GM18517 (cell line): Measurements from ENCODE around the gene MAP3K13.
"Not testable (repeated sequence)": the region's sequence is repeated elsewhere in the genome, so short reads cannot be mapped to it uniquely, and the experiment has no call there.

Source experiments
- ATAC-seq: cut with Tn5 transposase; IDR thresholded peaks from one replicate; pipeline ENCODE4 v1.9.1; 2021; ENCODE audit warnings: mild to moderate bottlenecking, moderate library complexity; ENCODE audit not compliant: unreplicated experiment

MAP3K13 gene

DNA sequence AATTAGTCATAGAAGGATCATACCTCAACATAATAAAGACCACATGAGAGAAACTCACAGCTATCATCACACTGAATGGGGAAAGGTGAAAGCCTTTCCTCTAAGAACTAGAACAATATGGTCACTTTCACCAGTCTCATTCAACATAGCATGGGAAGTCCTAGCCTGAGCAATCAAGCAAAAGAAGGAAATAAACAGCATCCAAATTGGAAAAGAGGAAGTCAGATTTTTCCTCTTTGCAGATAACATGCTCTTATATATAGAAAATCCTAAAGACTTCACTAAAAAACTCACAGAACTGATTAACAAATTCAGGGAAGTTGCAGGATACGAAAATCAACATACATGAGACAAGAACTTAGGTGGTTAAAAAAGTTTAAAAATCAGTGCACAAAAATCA is 24.7 kb downstream of the MAP3K13 start:
- no peak for ATAC-seq

DNA sequence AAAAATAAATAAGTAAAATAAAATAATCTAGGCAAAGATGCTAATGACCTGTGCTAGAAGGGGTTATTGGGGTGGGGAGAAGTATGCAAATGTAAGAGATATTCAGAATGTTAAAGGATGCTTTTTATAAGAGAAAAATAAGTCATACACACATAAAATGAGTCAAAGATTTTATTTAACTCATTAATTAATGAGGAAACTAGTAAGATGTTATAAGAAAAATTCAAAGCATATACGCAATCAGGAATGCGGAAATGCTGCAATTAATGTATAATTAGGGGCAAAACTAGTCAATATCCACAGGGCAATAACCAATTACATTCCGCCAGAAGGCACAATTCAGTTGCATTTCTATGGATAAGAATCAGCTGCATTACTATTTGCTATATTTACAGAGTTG is 30.1 kb downstream of the MAP3K13 start:
- ATAC-seq: no peak

DNA sequence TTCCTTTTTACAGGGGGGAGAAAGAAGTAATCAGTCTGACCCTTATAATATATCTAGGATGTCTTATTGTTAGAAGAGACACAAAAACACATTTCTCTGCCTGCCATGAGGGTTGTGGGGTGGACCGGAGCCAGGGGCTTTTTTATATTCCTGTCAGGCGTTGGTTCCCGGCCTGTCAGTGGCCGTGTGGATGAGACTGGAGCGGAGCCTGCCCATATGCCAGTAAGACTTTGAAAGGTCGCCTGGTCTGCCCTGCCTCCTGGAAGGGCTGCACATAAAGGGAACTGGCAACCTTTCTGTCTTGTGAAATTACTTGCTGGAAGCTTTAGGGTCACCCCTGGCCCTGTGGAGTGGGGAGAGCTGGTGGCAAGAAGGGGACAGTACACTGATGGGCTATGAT is 34.7 kb downstream of the MAP3K13 start:
- ATAC-seq: no peak

- ATAC-seq: no peak
These were observed 37.1 kb downstream of the MAP3K13 start for GRCh38 chr3:185399737-185400667.

DNA sequence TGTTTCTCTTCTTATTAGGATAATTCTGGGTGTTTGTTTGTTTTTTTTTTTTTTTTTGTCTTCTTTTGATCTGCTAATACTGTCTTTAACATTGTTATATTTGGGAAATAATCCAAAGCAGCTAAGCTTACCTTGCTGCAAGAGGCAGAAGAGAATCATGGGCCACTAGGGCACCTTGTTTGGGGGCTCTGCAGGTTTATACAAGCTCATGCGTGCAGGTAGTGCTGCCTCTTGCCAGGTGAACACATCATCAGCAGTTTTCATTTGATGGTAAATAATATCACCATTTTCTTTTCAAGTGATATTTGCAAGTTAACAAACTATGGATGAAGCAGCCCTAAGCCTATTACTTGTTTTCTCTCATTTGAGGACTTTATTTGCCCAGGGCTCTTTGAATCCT is 37.9 kb downstream of the MAP3K13 start:
- ATAC-seq: no peak

DNA sequence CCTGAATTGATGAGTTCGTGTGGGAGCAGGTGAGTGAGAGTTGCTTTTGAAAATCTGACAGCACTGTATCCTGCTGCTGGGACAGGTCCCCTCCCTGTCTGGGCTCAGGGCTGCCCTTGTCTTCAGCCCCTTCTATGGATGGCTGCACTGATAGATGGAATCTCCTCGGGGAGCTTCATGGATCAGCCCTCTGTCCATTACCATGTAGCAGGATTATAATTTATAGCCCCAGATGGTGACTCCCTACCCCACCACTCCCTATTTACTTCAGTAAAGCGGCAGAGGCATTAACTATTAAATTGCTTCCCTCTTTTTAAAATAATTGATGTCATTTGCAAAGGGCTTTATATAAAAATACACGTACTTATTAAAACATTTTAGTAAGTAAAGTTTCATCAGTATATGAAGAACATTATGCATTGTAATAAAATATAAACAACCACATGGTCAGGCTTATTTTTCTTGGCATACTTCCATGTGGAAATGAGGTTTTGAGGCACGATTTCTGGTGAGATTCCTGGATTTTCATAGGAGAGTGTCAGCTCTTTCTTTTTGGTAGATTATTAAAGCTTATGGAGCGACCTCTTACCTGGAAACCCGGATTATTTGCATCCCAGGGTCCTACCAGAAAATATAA is 38.5 kb downstream of the MAP3K13 start:
- ATAC-seq: no peak

DNA sequence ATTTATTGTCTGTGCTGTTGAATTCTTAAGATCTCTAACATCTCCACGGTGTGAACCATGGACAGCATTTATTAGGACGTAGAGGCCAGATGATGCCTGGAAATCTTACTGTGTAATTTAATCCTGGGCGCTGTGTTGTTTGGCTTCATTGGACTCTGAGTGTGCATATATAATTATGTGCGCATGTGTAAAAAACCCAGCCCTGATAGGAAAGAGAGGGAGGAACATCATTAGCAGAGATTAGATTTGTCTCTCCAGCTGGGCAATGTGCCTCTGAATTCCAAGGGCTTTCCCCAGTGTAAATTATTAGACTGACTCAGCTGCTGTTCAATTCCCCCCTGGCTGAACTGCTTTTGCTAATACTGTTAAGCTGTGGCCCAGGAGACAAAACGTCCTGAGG is 39.6 kb downstream of the MAP3K13 start:
- ATAC-seq: no peak

DNA sequence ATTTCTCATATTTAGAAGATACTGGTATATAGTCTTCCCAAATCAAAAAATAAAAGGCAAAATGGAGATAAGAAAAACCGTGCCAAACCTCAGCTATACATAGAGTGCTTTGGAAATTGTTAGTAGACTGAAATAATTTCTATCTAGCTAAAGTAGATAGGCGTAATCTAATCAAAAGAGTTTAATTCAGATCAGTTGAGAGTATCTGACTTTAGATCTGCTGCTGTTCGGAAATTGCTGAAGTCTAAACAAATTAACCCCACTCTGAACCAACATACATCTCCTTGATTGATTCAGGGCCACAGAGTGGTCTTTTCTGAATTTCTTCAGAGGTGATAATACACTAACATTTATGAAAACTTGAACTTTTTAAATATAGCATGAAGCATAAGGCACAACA is 40.1 kb downstream of the MAP3K13 start:
- no peak for ATAC-seq

- no peak for ATAC-seq
These were observed 42.3 kb downstream of the MAP3K13 start for GRCh38 chr3:185405243-185405642.

GRCh38 chr3:185405664-185406063 is 42.7 kb downstream of the MAP3K13 start:
- no peak for ATAC-seq

DNA sequence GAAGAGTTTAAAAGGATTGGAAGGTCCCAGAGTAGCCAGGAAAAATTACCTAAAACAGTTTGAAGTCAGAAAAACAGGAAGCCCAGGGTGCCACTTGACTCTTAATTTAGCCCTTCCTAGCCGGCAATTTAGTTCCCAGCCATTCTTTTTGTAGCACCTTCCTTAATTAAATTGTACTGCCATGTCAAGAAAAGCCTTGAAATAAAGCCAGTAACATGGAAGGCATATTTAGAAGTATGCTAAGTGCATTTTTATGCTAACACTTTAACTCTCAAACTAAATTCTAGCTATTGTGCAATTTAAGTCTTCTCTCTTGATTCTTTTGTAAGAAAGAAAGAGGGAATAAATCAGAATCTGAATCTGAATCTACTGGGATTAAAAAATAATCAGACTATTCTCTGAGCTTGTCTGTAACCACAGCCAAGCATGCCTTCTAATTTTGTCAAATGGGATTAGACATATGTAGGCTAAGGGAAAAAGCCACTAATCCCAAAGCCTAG is 43.2 kb downstream of the MAP3K13 start:
- ATAC-seq: no peak

GRCh38 chr3:185409957-185410356 is 47.0 kb downstream of the MAP3K13 start:
- ATAC-seq: no peak

DNA sequence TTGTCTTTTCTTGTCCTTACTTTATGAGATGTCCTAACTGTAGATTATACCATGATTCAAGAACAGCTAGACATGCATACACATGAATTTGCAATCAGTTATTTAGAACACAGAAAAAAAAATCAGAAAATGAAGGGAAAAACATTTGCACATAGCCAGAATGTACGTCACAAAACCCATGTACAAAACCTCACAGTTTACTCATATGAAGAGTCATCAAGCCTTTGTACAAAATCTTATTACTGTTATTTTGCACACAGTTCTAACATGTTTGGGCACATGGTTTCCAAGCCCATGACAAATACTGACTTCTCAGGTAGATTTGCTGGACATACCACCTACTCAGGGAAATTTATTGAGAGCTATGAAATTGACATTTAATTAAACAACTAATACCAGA is 48.2 kb downstream of the MAP3K13 start:
- no peak for ATAC-seq

GRCh38 chr3:185416513-185416912 is 53.6 kb downstream of the MAP3K13 start:
- ATAC-seq: no peak

DNA sequence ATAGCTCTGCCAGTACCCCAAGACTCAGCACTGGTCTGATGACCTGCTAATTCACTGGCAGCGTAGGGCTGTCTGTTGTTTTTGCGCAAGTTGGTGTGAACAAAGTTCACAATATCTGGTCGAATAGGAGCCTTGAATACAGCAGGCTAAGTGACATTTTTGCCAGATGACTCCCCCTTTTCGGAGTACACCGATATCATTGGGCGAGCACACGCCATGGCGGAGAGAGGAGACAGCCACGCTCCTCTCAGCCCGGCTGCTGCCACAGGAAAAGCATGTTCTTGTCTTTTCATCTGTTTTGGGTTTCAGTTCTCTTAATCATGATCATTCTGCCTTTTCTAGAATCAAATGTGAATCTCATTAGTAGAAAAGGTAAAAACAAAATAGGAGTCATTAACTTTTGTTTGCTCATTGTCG is 55.6 kb downstream of the MAP3K13 start:
- ATAC-seq: not testable (repeated sequence)

DNA sequence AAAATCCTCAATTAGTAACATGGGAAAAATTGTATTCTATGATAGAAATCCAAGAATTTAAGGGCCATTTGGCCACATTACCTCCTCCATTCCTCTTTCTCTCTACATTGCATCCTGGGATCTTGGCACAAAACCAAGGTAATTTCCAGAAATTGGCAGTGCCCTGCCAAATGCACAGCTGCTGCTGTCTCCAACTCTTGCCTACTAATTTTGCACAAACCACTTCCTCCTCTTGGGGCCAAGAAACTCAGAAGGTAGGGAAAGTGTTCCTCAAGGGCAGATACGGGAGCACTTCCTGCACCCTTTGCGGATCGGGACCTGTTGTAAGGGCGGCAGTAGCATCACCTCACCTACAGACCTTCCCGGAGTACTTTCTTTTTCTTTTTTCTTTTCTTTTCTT is 57.8 kb downstream of the MAP3K13 start:
- no peak for ATAC-seq

- ATAC-seq: no peak
These were observed 58.8 kb downstream of the MAP3K13 start for GRCh38 chr3:185421577-185422232.

- ATAC-seq: no peak
These were observed 59.7 kb downstream of the MAP3K13 start for GRCh38 chr3:185422677-185423076.

DNA sequence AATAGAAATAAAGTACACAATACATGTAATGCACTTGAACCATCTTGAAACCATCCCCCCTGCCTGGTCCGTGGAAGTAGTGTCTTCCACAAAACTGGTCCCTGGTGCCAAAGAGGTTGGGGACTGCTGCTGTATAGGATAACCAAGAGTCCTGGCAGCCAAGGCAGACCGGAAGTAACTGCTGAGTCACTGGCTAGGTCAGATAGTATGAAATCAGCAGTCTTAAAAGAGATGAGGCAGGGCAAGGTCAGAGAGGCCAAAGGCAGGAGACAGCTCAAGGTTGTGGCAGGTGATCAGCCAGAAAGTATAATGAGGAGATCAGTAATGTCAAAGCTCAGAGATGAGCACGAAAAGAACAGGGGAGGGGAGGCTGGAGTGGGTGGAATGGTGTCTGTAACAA is 60.2 kb downstream of the MAP3K13 start:
- ATAC-seq: no peak

GRCh38 chr3:185424435-185424834 is 61.5 kb downstream of the MAP3K13 start:
- ATAC-seq: no peak

GRCh38 chr3:185430375-185430774 is 67.4 kb downstream of the MAP3K13 start:
- no peak for ATAC-seq
